ENCODE results near the gene TTI1. TPM values are rescaled to one million over a fixed set of nuclear protein-coding genes. Genes with fewer than 3 reads are reported as not detected.

Gene TTI1
- total RNA-seq, 1 experiment from 2014 or later: 26.9 TPM

GRCh38 chr20:38072898-38073297 lies 39.6 kb upstream of the TTI1 start:
- H3K9me2 ChIP-seq (ENCODE audit: insufficient read depth): no peaks in the 10 kb centered on the region
- no peak overlapping the region for H3K4me3 ChIP-seq (replicated peaks in 1 of 2; ENCODE audit: low read depth in 1 of 2, low read length in 2 of 2)
- H3K9ac ChIP-seq (ENCODE audit: low read length): no peak overlapping the region
- POLR2A ChIA-PET: interaction anchor here (0.6 to 0.8 kb wide), 2 partner anchors 35 to 148 kb away, joined by 3 read pairs; no protein-coding TSS in a partner anchor
- CTCF ChIA-PET: interaction anchor here (0.6 to 2.0 kb wide), 21 partner anchors 8 to 509 kb away, joined by 3 to 37 read pairs (median 4); no protein-coding TSS in a partner anchor
- RAD21 ChIA-PET (ENCODE audit: low non-redundant PET in 1 of 2, low total read pairs in 2 of 2, uncharacterized antibody in 2 of 2, unreplicated experiment in 2 of 2): interaction anchor here (0.6 to 1.2 kb wide), 4 partner anchors 72 to 249 kb away, joined by 3 to 9 read pairs (median 6); no protein-coding TSS in a partner anchor
- H3K79me2 ChIP-seq (ENCODE audit: insufficient read depth, low read length): peaks cover 7% of the 10 kb centered on the region; the same call in 1 of the 2 replicates
- H3K27ac ChIP-seq (ENCODE audit: low read depth, low read length): no peak overlapping the region
- peaks cover 20 to 27% of the 10 kb centered on the region in 2 experiments; a peak in 3 of 4 replicates for H3K36me3 ChIP-seq (ENCODE audit: control insufficient read depth in 1 of 2, insufficient read depth in 2 of 2, low read length in 2 of 2)
- no peak overlapping the region for H2AFZ ChIP-seq (ENCODE audit: low read depth, low read length, poor library complexity, severe bottlenecking)
- ATAC-seq (no peak), DNase-seq (ENCODE audit: low read depth, low spot score) (no peak)
- TF ChIP-seq FOSL1 (IDR thresholded peaks at IDR 0.05; ENCODE audit: low read depth): no peak
- TF ChIP-seq, protein P1, sequence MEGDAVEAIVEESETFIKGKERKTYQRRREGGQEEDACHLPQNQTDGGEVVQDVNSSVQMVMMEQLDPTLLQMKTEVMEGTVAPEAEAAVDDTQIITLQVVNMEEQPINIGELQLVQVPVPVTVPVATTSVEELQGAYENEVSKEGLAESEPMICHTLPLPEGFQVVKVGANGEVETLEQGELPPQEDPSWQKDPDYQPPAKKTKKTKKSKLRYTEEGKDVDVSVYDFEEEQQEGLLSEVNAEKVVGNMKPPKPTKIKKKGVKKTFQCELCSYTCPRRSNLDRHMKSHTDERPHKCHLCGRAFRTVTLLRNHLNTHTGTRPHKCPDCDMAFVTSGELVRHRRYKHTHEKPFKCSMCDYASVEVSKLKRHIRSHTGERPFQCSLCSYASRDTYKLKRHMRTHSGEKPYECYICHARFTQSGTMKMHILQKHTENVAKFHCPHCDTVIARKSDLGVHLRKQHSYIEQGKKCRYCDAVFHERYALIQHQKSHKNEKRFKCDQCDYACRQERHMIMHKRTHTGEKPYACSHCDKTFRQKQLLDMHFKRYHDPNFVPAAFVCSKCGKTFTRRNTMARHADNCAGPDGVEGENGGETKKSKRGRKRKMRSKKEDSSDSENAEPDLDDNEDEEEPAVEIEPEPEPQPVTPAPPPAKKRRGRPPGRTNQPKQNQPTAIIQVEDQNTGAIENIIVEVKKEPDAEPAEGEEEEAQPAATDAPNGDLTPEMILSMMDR (IDR thresholded peaks at IDR 0.05 in 2 of 3, conservative IDR thresholded peaks at IDR 0.05 in 1 of 3; ENCODE audit: borderline replicate concordance in 1 of 3, insufficient read depth in 1 of 3, low read depth in 2 of 3, low read length in 2 of 3): no peak
- TF ChIP-seq YY1 (IDR thresholded peaks at IDR 0.05; ENCODE audit: extremely low read depth, insufficient replicate concordance, low read depth, low read length): no peak
- no peak for TF ChIP-seq EZH2phosphoT487 (IDR thresholded peaks at IDR 0.05; ENCODE audit: borderline replicate concordance)
- no peak for TF ChIP-seq TCF7L2 (IDR thresholded peaks at IDR 0.05; ENCODE audit: borderline replicate concordance, extremely low read depth, insufficient read depth, insufficient read length)
- no peak for TF ChIP-seq SRF (IDR thresholded peaks at IDR 0.05; ENCODE audit: low read depth)
- no peak for TF ChIP-seq EGR1 (IDR thresholded peaks at IDR 0.05; ENCODE audit: low read depth)
- TF ChIP-seq ZBTB33 (IDR thresholded peaks at IDR 0.05; ENCODE audit: extremely low read depth, insufficient replicate concordance, low read length): no peak
- no peak for TF ChIP-seq SIN3A (IDR thresholded peaks at IDR 0.05; ENCODE audit: low read depth)
- TF ChIP-seq, protein P2, sequence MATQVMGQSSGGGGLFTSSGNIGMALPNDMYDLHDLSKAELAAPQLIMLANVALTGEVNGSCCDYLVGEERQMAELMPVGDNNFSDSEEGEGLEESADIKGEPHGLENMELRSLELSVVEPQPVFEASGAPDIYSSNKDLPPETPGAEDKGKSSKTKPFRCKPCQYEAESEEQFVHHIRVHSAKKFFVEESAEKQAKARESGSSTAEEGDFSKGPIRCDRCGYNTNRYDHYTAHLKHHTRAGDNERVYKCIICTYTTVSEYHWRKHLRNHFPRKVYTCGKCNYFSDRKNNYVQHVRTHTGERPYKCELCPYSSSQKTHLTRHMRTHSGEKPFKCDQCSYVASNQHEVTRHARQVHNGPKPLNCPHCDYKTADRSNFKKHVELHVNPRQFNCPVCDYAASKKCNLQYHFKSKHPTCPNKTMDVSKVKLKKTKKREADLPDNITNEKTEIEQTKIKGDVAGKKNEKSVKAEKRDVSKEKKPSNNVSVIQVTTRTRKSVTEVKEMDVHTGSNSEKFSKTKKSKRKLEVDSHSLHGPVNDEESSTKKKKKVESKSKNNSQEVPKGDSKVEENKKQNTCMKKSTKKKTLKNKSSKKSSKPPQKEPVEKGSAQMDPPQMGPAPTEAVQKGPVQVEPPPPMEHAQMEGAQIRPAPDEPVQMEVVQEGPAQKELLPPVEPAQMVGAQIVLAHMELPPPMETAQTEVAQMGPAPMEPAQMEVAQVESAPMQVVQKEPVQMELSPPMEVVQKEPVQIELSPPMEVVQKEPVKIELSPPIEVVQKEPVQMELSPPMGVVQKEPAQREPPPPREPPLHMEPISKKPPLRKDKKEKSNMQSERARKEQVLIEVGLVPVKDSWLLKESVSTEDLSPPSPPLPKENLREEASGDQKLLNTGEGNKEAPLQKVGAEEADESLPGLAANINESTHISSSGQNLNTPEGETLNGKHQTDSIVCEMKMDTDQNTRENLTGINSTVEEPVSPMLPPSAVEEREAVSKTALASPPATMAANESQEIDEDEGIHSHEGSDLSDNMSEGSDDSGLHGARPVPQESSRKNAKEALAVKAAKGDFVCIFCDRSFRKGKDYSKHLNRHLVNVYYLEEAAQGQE (IDR thresholded peaks at IDR 0.05; ENCODE audit: low read depth): no peak
- TF ChIP-seq MAX (IDR thresholded peaks at IDR 0.05): no peak
- no peak for TF ChIP-seq POLR2AphosphoS5 (IDR thresholded peaks at IDR 0.05; ENCODE audit: low read depth, low read length)
- TF ChIP-seq ZNF274 (IDR thresholded peaks at IDR 0.05; ENCODE audit: low read depth, low read length): no peak
- TF ChIP-seq JUND (IDR thresholded peaks at IDR 0.05): no peak
- TF ChIP-seq EZH2 (IDR thresholded peaks at IDR 0.05): no peak
- TF ChIP-seq ELF1 (IDR thresholded peaks at IDR 0.05; ENCODE audit: borderline replicate concordance, low read depth): no peak
- H4K20me1 ChIP-seq (ENCODE audit: insufficient read depth): no peaks in the 10 kb centered on the region
- H3K27me3 ChIP-seq (ENCODE audit: insufficient read depth, low read length): no peaks in the 10 kb centered on the region
- H3K9me3 ChIP-seq (ENCODE audit: control insufficient read depth in 1 of 2, insufficient read depth in 1 of 2, low read depth in 1 of 2, low read length in 2 of 2): no peaks in the 10 kb centered on the region
- no peaks in the 10 kb centered on the region for H3K4me1 ChIP-seq (ENCODE audit: control insufficient read depth in 1 of 2, insufficient read depth in 2 of 2, low read length in 2 of 2)
- BruUV-seq (replicated peaks): no TSS peak
- H3K4me2 ChIP-seq (ENCODE audit: low read length): no peak overlapping the region
- intact Hi-C loops (cut with micrococcal nuclease): loop anchor here (1.0 to 5.0 kb wide), 2 partner anchors 92 to 149 kb away; partner anchors contain the start of gene TGM2
